IMR-90 (cell line): ENCODE measurements around the gene TMEM126A. TPM values are rescaled to one million over a fixed set of nuclear protein-coding genes. Genes with fewer than 3 reads are reported as not detected.
A peak's percentile ranks its signal among the peaks of the same experiment; 100 is the strongest.

Source experiments
- ATAC-seq: fragments of 200-7000 bp; cut with Tn5 transposase; 2 replicates; pipeline ENCODE4 v1.9.1; 2020; ENCODE audit warnings: low read depth, mild to moderate bottlenecking, moderate library complexity
- BruUV-seq: library from RNA; stranded (reverse); fragments of 400-500 nt; replicated peaks from 2 replicates; lab custom pipeline; 2021; lab: Mats Ljungman, UMichigan
- CTCF ChIA-PET: fragments of 300-600 bp; formaldehyde crosslinking; extraction: SDS; loops from one replicate; lab custom pipeline; 2021; ENCODE audit warnings: antibody characterized with exemption; lab: Yijun Ruan, JAX
- POLR2A ChIA-PET: fragments of 300-600 bp; sonication (Branson Sonifier 250); formaldehyde crosslinking; loops from one replicate; lab custom pipeline; 2022; ENCODE audit warnings: antibody characterized with exemption; ENCODE audit not compliant: unreplicated experiment; lab: Charles Lee
- DNase-seq: peaks from one replicate; pipeline ENCODE4 v3.0.0; 2013
- H2AFZ ChIP-seq: replicated peaks from 2 replicates; pipeline ENCODE3; 2013; ENCODE audit warnings: low read length, mild to moderate bottlenecking; ENCODE audit not compliant: poor library complexity
- H2AK5ac ChIP-seq: 2 replicates; pipeline ENCODE4 v1.6.1; 2013; ENCODE audit warnings: low read depth, low read length, inconsistent platforms
- H2AK9ac ChIP-seq: replicated peaks from 2 replicates; pipeline ENCODE3; 2013; ENCODE audit warnings: mild to moderate bottlenecking, low read depth, low read length, moderate library complexity; ENCODE audit not compliant: poor library complexity
- H2BK120ac ChIP-seq: 2 replicates; pipeline ENCODE4 v1.6.1; 2013; ENCODE audit warnings: low read depth, low read length, inconsistent platforms
- H2BK15ac ChIP-seq: 3 replicates; pipeline ENCODE4 v1.6.1; 2013; ENCODE audit warnings: low read depth, low read length, inconsistent platforms
- H2BK20ac ChIP-seq: 2 replicates; pipeline ENCODE4 v1.6.1; 2013; ENCODE audit warnings: low read depth, mild to moderate bottlenecking, inconsistent platforms, low read length, moderate library complexity
- H2BK5ac ChIP-seq: 2 replicates; pipeline ENCODE4 v1.6.1; 2013; ENCODE audit warnings: mild to moderate bottlenecking, low read depth, low read length, inconsistent platforms; ENCODE audit not compliant: poor library complexity, severe bottlenecking
- H3K14ac ChIP-seq: replicated peaks from 2 replicates; pipeline ENCODE4 v1.6.1; 2013; ENCODE audit warnings: low read depth, low read length, inconsistent platforms
- H3K18ac ChIP-seq: 2 replicates; pipeline ENCODE4 v1.6.1; 2013; ENCODE audit warnings: low read depth, low read length, control low read depth
- H3K23ac ChIP-seq: 2 replicates; pipeline ENCODE4 v1.6.1; 2013; ENCODE audit warnings: low read depth, low read length, inconsistent platforms
- H3K27ac ChIP-seq: 2 replicates; pipeline ENCODE4 v1.5.1; 2013; ENCODE audit warnings: mild to moderate bottlenecking, control low read depth, low read length; ENCODE audit not compliant: insufficient read depth
- H3K27me3 ChIP-seq: 2 replicates; pipeline ENCODE4 v1.6.1; 2013; ENCODE audit warnings: low read length; ENCODE audit not compliant: control insufficient read depth, insufficient read depth
- H3K36me3 ChIP-seq: 2 replicates; pipeline ENCODE4 v1.6.1; 2013; ENCODE audit warnings: low read length, mixed read lengths; ENCODE audit not compliant: control insufficient read depth, insufficient read depth
- H3K4ac ChIP-seq: 2 replicates; pipeline ENCODE4 v1.6.1; 2013; ENCODE audit warnings: low read depth, low read length, inconsistent platforms
- H3K4me1 ChIP-seq: 2 replicates; pipeline ENCODE4 v1.6.1; 2013; ENCODE audit warnings: low read length, mixed read lengths; ENCODE audit not compliant: control insufficient read depth, insufficient read depth
- H3K4me2 ChIP-seq: 2 replicates; pipeline ENCODE4 v1.6.1; 2013; ENCODE audit warnings: low read depth, mild to moderate bottlenecking, control low read depth, low read length, moderate library complexity
- H3K4me3 ChIP-seq: 2 replicates; pipeline ENCODE4 v1.5.1; 2013; ENCODE audit warnings: low read depth, mild to moderate bottlenecking, control low read depth, low read length, moderate library complexity; ENCODE audit not compliant: insufficient read depth
- H3K56ac ChIP-seq: 2 replicates; pipeline ENCODE4 v1.6.1; 2013; ENCODE audit warnings: low read length, inconsistent platforms; ENCODE audit not compliant: insufficient read depth; ENCODE audit errors: extremely low read depth
- H3K79me1 ChIP-seq, 2 experiments: 2 replicates each; pipeline ENCODE4 v1.6.1; 2013; ENCODE audit warnings: low read length in 2 of 2, inconsistent platforms in 1 of 2, low read depth in 1 of 2
- H3K9ac ChIP-seq: 2 replicates; pipeline ENCODE4 v1.6.1; 2013; ENCODE audit warnings: low read depth, low read length, control low read depth
- H3K9me1 ChIP-seq: 2 replicates; pipeline ENCODE4 v1.6.1; 2013; ENCODE audit warnings: low read length, inconsistent platforms; ENCODE audit not compliant: insufficient read depth
- H3K9me3 ChIP-seq: 2 replicates; pipeline ENCODE4 v1.6.1; 2013; ENCODE audit warnings: low read length; ENCODE audit not compliant: control insufficient read depth, insufficient read depth
- H4K20me1 ChIP-seq: 2 replicates; pipeline ENCODE4 v1.6.1; 2013; ENCODE audit warnings: low read length, inconsistent platforms; ENCODE audit not compliant: insufficient read depth
- H4K5ac ChIP-seq: 2 replicates; pipeline ENCODE4 v1.6.1; 2013; ENCODE audit warnings: mild to moderate bottlenecking, low read depth, low read length, control low read depth
- H4K8ac ChIP-seq, 2 experiments: 2 replicates each; pipeline ENCODE4 v1.6.1; 2013; ENCODE audit warnings: low read depth in 2 of 2, low read length in 2 of 2, control low read depth in 1 of 2, inconsistent platforms in 1 of 2
- H4K91ac ChIP-seq: 2 replicates; pipeline ENCODE4 v1.6.1; 2013; ENCODE audit warnings: low read depth, low read length, inconsistent platforms; ENCODE audit not compliant: insufficient read depth
- CEBPB ChIP-seq: IDR thresholded peaks from 2 replicates; pipeline ENCODE4 v1.6.1; 2012; ENCODE audit warnings: low read depth, low read length, improper control_type of control experiment
- RCOR1 ChIP-seq: IDR thresholded peaks from 2 replicates; pipeline ENCODE4 v1.6.1; 2012; ENCODE audit warnings: mild to moderate bottlenecking, low read length, improper control_type of control experiment; ENCODE audit not compliant: insufficient replicate concordance
- WGBS, 2 experiments: methylation state at CpG; one replicate each; pipeline versions ENCODE4 v1.1.5 to v1.1.7; 2013; ENCODE audit warnings: missing lambda C conversion rate in 2 of 2; ENCODE audit not compliant: insufficient read length in 1 of 2; ENCODE audit errors: extremely low coverage in 2 of 2; 5-methylcytosine and 5-hydroxymethylcytosine counted together
- dilution Hi-C: fragments of 300-500 bp; cut with HindIII; formaldehyde crosslinking; loops from one replicate; pipeline ENCODE4 v1.14.3; 2018; ENCODE audit warnings: low sequenced_read_pairs; ENCODE audit not compliant: unreplicated experiment
- in situ Hi-C: fragments of 300-500 bp; cut with MboI; formaldehyde crosslinking; loops from 3 replicates; pipeline ENCODE4 v1.14.3; 2019; ENCODE audit warnings: low sequenced_read_pairs, inconsistent platforms, mixed read lengths
- intact Hi-C: fragments of 100-400 bp; cut with micrococcal nuclease; formaldehyde crosslinking; loops from 2 replicates; pipeline ENCODE4 v1.10.0; 2022
- polyA plus RNA-seq, 3 experiments: library from polyadenylated mRNA; depleted of rRNA; stranded (reverse); fragments of >200 nt; gene quantifications; 2 replicates each; pipeline ENCODE4 v1.2.3, GENCODE V29; 2012; ENCODE audit warnings: low replicate concordance in 1 of 3
- total RNA-seq: library from RNA; depleted of rRNA; stranded (reverse); fragments of >200 nt; gene quantifications from 2 replicates; pipeline ENCODE4 v1.2.3, GENCODE V29; 2012

Gene TMEM126A
- total and polyA plus RNA-seq, 2 of the 4 experiments (the other 2 are of a cell fraction), result 34.9 to 60.4 TPM

- H2BK5ac ChIP-seq, result no peak overlapping the region
- no peaks in the 10 kb centered on the region for H3K27me3 ChIP-seq
- H3K27ac ChIP-seq, result 0 out of 2 replicates have a peak overlapping the region, but pooled peaks have one; percentile 30
- H2AFZ ChIP-seq, result no peak overlapping the region
- ChIA-PET CTCF (interaction anchor here (0.6 kb wide), 1 partner anchor 14 kb away, joined by 3 read pairs; no protein-coding TSS in a partner anchor), POLR2A (no interaction called here)
- no peak overlapping the region for H2AK5ac ChIP-seq
- H2AK9ac ChIP-seq, result no peak overlapping the region
- peak overlapping the region; percentile 64 for H3K9ac ChIP-seq
- H2BK120ac ChIP-seq, result no peak overlapping the region
- H3K56ac ChIP-seq, result no peak overlapping the region
- no peaks in the 10 kb centered on the region; the same call in 1 of the 2 replicates for H3K4me1 ChIP-seq
- peak; percentile 39 for DNase-seq
- H4K20me1 ChIP-seq, result peaks cover 45% of the 10 kb centered on the region
- in situ Hi-C loops, result no loop called here
- no peaks in the 10 kb centered on the region for H3K9me1 ChIP-seq
- H3K4me2 ChIP-seq, result peak overlapping the region; percentile 94
- H3K36me3 ChIP-seq, result peaks cover 4% of the 10 kb centered on the region
- intact Hi-C loops, result no loop called here
- no peak overlapping the region for H2BK15ac ChIP-seq
- no peak for ATAC-seq
- no peaks in the 10 kb centered on the region for H3K9me3 ChIP-seq
- no peak overlapping the region for H2BK20ac ChIP-seq
- no peak overlapping the region for H4K91ac ChIP-seq
- H3K4ac ChIP-seq, result no peak overlapping the region
- no peak overlapping the region for H4K8ac ChIP-seq
- peaks cover 0 to 22% of the 10 kb centered on the region in 2 experiments; a peak in 3 of 4 replicates for H3K79me1 ChIP-seq
- dilution Hi-C loops, result no loop called here
- no peak overlapping the region for H4K5ac ChIP-seq
- peak overlapping the region; percentile 19 for H3K4me3 ChIP-seq
- peak overlapping the region; percentile 82 for H3K14ac ChIP-seq
- 20% methylated on average over 1 of the region's 4 CpGs; no CpG with 5 or more reads in 1 of the 2 experiments for WGBS, 2 experiments
- TF ChIP-seq RCOR1, result no peak
- peak; percentile 65; the same call in 1 of the 2 replicates for TF ChIP-seq CEBPB
- H3K18ac ChIP-seq, result no peak overlapping the region
- no TSS peak for BruUV-seq
- 0 out of 2 replicates have a peak overlapping the region, but pooled peaks have one; percentile 45 for H3K23ac ChIP-seq
These were observed 14.4 kb downstream of the TMEM126A start for GRCh38 chr11:85661972-85662664.
